ENCODE data around the gene ADCY3. TPM values are rescaled to one million over a fixed set of nuclear protein-coding genes. Genes with fewer than 3 reads are reported as not detected.

ADCY3 gene
- total RNA-seq, 4 donors from 2014 or later = 32.5 to 54.5 (median 39.9) TPM

DNA sequence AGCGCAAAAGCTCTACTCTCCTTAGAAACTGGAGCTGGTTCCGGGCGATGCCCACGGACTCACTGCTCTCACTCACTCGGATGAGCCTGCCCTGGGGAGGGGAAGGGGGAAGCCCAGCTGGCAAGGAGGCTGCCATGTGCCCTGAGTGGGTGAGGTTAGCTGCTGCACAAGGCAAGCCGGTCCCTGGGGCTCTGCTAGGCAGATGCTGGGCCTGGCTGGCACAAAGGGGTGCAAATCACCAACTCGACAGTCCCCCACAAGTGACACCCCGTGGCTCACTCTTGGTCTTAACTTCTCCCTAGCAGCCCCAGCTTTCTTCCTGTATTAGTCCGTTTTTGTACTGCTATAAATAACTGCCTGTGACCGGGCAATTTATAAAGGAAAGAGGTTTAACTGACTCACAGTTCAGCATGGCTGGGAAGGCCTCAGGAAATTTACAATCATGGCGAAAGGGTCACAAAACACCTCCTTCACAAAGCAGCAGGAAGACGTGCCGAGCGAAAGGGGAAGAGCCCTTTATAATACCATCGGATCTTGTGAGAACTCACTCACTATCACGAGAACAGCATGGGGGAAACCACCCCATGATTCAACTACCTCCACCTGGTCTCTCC, 33.2 kb downstream of the ADCY3 start:
- ATAC-seq = no peak
- Histone ChIP-seq H3K36me3 (no peaks in the 10 kb centered on the region), H3K9me3 (peaks cover 0 to 4% (median 0%) of the 10 kb centered on the region in 3 donors), H3K27me3 (no peaks in the 10 kb centered on the region), H3K27ac (peak overlapping the region in 3 of 4 donors; percentile 27 to 33 (median 27)), H3K4me1 (peaks cover 0 to 14% (median 0%) of the 10 kb centered on the region in 3 donors), H3K4me3 (no peak overlapping the region)
- TF ChIP-seq EP300 (IDR thresholded peaks at IDR 0.05) = no peak
- TF ChIP-seq POLR2AphosphoS5 (IDR thresholded peaks at IDR 0.05) = no peak
- TF ChIP-seq POLR2A (IDR thresholded peaks at IDR 0.05) = no peak
- TF ChIP-seq CTCF (IDR thresholded peaks at IDR 0.05) = no peak
- WGBS, 2 donors (ENCODE audit: low coverage in 1 of 2) = 61 to 62% methylated on average over 5 to 9 of the region's 16 CpGs

GRCh38 chr2:24886126-24886501, 33.9 kb downstream of the ADCY3 start:
- Histone ChIP-seq H3K36me3 (no peaks in the 10 kb centered on the region), H3K9me3 (no peaks in the 10 kb centered on the region), H3K4me3 (no peak overlapping the region), H3K27me3 (no peaks in the 10 kb centered on the region), H3K27ac (peak overlapping the region in 3 of 4 donors; percentile 27 to 33 (median 27)), H3K4me1 (peaks cover 0 to 14% (median 0%) of the 10 kb centered on the region in 3 donors)
- TF ChIP-seq CTCF (IDR thresholded peaks at IDR 0.05) (no peak), POLR2AphosphoS5 (IDR thresholded peaks at IDR 0.05) (no peak), EP300 (IDR thresholded peaks at IDR 0.05) (no peak), POLR2A (IDR thresholded peaks at IDR 0.05) (no peak)
- ATAC-seq = no peak
- WGBS, 2 donors (ENCODE audit: low coverage in 1 of 2) = 53 to 84% methylated on average over 3 to 11 of the region's 13 CpGs

DNA sequence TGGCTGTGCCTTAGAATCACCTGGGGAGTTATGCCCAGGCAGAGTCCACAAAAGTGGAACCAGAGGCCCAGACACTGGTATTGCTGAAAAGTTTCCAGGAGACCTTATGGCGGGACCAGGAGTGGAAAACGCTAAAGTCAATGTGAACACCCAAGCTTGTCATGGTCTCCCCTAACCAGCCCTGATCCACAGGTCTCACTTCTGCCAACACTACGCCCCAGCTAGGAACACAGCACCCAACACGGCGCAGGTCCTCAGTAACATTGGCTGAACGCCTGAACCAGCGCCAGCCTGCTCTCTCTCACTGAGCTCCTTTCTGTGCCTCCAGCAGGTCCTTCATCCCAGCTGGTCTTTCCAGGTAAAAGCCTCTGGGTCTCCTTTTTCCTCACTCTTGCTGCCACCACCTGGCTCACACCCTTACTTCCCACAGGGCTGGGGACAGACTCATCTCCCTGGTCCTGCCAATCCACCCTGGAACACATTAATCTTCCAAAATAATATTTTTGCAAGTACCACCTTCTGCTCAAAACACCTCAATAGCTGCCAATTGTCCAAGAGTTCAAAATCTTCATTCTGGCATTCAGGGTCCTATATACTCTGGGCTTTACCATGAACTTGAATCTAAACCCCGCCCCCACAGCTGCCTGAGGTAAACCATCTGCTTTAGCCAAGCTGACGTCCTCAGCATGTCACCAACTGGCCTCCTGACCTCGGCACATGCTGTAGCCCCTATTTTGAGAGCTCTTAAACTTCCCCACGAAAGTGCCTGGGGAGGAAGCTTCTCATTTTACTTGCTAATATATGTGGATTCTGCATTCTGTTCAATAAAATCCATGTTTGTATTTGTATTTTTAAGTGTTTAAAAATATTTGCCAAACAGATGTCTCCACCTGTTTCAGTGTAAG, 34.6 kb downstream of the ADCY3 start:
- TF ChIP-seq POLR2A (IDR thresholded peaks at IDR 0.05) = no peak
- no peak for TF ChIP-seq POLR2AphosphoS5 (IDR thresholded peaks at IDR 0.05)
- no peak for TF ChIP-seq EP300 (IDR thresholded peaks at IDR 0.05)
- TF ChIP-seq CTCF (IDR thresholded peaks at IDR 0.05) = no peak
- 86 to 89% methylated on average over 10 to 11 of the region's 11 CpGs for WGBS, 2 donors (ENCODE audit: low coverage in 1 of 2)
- peak overlapping the region in 1 of 4 donors; percentile 61 for H3K27ac ChIP-seq

DNA sequence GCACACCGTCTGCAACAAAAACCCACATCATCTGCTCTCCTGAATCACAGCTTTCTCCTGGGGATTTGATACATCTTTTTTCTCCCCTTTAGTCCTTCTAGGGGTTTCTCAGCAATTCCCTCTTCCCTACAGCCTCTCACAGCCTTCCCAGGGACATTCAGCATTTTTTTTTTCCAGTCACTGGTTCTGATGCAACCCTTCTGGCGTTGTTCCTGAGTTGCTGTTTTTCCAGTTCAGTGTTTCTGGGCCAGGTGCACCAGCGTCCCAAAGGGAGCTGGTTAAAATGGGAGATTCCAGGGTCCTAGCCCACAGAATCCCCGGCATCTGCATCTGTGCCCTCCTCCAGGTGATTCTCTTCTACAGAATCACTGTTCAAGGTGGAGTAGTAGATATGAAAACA, 36.1 kb downstream of the ADCY3 start:
- H3K27me3 ChIP-seq = no peaks in the 10 kb centered on the region
- peak overlapping the region in 2 of 4 donors; percentile 47 to 61 for H3K27ac ChIP-seq
- H3K4me1 ChIP-seq = peaks cover 0 to 20% (median 0%) of the 10 kb centered on the region in 3 donors
- no peak overlapping the region for H3K4me3 ChIP-seq
- peak; percentile 72 for ATAC-seq
- WGBS, 2 donors (ENCODE audit: low coverage in 1 of 2) = 53 to 56% methylated on average over 3 of the region's 4 CpGs
- H3K9me3 ChIP-seq = no peaks in the 10 kb centered on the region
- TF ChIP-seq POLR2AphosphoS5 (IDR thresholded peaks at IDR 0.05) (no peak), POLR2A (IDR thresholded peaks at IDR 0.05) (no peak), CTCF (IDR thresholded peaks at IDR 0.05) (no peak), EP300 (IDR thresholded peaks at IDR 0.05) (no peak)
- no peaks in the 10 kb centered on the region for H3K36me3 ChIP-seq

More for the DNA sequence above, 34.6 kb downstream of the ADCY3 start:
- Histone ChIP-seq H3K4me1 (peaks cover 0 to 14% (median 0%) of the 10 kb centered on the region in 3 donors), H3K4me3 (no peak overlapping the region), H3K36me3 (no peaks in the 10 kb centered on the region), H3K9me3 (no peaks in the 10 kb centered on the region), H3K27me3 (no peaks in the 10 kb centered on the region)
- no peak for ATAC-seq
